Epithelial cell of esophagus (primary cell): ENCODE results near the gene SLC23A2.
A peak's percentile ranks its signal among the peaks of the same experiment; 100 is the strongest.

Experiments used
- DNase-seq: peaks from one replicate; pipeline ENCODE4 v3.0.0; 2010; ENCODE audit warnings: low read depth
- H3K4me3 ChIP-seq: 2 replicates; pipeline ENCODE4 v1.5.1; 2011; ENCODE audit warnings: mild to moderate bottlenecking, low read length, control low read depth
- TF ChIP-seq, protein P1 (sequence below): IDR thresholded peaks from 2 replicates; pipeline ENCODE4 v1.5.1; 2011; ENCODE audit warnings: low read depth, mild to moderate bottlenecking, low read length, control low read depth, inconsistent platforms; ENCODE audit not compliant: insufficient read depth; ENCODE audit errors: missing control alignments

Gene SLC23A2

DNA sequence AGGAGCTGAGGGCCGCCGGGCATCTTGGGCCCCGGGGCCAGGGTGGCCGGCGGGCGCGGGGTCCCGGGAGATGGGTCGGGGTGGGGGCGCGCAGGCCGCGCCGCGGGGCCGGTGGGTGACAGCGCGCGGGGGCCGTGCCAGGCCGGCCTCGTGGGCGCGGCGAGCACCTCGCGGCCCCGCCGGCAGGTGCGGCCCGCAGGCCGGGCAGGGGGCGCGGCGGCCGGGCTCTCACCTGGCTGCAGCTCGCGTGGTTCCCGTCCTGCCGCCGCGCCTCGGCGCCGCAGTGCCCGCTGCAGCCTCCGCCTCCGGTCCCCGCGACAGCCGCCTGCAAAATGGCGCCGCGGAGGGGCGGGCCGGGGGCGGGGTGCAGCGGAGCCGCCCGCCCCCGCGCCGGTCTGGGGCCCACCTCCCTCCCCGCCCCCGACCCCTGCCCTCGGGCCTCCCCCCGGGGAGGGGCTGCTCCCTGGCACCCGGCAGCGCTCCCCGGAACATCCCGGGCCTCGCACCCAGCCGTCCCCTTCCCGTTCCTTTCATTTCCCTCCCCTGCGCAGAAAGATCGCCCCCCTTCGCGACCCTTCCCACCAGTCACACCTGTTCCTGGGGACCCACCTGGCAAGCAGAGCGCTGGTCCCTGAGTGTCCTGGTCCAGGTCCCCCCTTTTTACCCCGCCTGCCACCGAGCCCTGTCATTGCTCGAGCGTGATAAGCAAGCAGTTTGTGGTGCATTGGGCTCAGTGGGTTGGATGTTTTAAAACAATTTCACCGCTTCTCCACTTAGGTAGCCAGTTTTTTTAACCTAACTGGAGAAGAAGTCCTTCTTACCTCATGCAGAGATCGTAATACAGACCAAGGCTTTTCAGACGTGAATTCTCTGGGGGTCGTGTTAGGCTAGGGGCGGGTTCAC is at the start of gene SLC23A2:
SLC23A2 (minus strand) TSS at position 337 of the 903 bp plus-strand sequence. CDS start 68,948 bp downstream, outside the sequence.
- peak within 1 kb of the TSS; percentile 60 for H3K4me3 ChIP-seq
- DNase-seq, result peak; percentile 38
- TF ChIP-seq, protein P1, sequence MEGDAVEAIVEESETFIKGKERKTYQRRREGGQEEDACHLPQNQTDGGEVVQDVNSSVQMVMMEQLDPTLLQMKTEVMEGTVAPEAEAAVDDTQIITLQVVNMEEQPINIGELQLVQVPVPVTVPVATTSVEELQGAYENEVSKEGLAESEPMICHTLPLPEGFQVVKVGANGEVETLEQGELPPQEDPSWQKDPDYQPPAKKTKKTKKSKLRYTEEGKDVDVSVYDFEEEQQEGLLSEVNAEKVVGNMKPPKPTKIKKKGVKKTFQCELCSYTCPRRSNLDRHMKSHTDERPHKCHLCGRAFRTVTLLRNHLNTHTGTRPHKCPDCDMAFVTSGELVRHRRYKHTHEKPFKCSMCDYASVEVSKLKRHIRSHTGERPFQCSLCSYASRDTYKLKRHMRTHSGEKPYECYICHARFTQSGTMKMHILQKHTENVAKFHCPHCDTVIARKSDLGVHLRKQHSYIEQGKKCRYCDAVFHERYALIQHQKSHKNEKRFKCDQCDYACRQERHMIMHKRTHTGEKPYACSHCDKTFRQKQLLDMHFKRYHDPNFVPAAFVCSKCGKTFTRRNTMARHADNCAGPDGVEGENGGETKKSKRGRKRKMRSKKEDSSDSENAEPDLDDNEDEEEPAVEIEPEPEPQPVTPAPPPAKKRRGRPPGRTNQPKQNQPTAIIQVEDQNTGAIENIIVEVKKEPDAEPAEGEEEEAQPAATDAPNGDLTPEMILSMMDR, result no peak

DNA sequence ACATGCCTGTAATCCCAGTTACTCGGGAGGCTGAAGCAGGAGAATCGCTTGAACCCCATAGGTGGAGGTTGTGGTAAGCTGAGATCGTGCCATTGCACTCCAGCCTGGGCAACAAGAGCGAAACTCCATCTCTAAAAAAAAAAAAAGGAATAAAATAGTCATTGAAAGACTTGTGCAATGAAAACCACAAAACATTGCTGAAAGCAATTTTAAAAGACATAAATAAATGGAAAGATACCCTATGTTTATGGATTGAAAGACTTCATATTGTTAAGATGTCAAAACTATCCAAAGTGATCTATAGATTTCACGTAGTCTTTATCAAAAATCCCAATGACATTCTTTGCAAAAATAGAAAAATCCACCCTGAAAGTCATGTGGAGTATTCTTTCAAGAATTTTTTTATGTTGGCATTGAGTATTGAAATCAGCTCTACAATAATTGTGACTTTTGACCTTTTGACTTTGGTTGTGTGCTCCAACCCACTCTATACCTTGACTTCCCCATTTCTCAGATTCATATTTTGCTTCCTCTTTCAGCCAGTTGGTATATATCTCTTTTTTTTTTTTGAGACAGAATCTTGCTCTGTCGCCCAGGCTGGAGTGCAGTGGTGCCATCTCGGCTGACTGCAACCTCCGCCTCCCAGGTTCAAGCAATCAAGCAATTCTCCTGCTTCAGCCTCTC is 45.5 kb upstream of the SLC23A2 start:
- DNase-seq, result no peak
- TF ChIP-seq, protein P1, result no peak

DNA sequence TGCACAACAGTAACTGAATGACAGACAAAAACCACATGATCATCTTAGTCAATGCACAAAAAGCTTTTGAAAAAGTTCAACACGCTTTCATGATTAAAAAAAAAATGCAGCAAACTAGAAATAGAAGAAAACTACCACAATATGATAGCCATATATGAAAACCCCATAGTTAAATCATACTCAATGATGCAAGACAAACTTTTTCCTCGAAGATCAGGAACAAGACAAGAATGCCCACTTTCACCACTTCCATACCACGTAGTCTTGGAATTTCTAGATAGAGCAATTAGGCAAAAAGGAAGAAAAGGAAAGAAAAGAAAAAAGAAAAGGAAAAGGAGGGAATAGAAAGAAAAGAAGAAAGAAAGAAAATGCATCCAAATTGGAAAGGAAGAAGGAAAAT is 44.6 kb upstream of the SLC23A2 start:
- no peak overlapping the region for H3K4me3 ChIP-seq
- TF ChIP-seq, protein P1, result no peak
- no peak for DNase-seq

More for the DNA sequence above, 45.5 kb upstream of the SLC23A2 start:
- no peak overlapping the region for H3K4me3 ChIP-seq

DNA sequence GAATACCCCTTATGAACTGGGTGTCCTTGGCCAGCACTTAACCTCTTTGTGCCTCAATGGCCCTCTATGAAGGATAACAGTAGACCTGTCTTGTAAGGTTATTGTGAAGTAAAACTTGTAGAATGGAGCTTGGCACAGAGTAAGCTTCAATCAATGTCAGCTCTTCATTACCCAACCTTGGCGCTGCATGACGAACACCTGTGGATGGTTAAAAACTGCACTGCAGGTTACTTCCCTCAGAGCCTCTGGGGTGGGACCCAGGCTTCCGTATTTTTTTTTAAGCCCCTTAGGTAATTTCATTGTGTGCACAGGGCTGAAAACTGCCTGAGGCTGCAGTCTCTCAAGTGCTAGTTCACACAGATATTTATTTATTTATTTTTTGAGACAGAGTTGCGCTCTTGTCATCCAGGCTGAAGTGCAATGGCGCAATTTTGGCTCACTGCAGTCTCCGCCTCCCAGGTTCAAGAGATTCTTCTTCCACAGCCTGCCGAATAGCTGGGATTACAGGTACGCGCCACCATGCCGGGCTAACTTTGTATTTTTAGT is 42.8 kb upstream of the SLC23A2 start:
- no peak for DNase-seq
- TF ChIP-seq, protein P1, result no peak
- H3K4me3 ChIP-seq, result no peak overlapping the region

DNA sequence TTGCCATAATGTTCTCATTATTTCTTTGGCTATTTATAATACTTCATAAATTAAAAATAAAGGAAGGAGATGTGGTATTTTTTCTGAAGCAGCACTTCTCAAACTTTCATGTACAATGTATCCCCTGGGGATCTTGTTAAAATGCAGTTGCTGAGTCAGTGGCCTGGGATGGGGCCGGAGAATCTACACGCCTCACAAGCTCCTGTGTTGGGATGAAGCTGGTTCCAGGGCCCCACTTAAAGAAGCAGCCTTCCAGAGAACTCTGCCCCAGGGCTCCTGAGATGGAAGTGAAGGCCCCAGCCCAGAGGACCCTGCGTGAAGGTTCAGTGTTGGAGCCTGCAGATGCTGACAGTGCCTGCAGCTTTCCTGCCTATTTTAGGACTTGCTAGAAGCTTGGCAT is 40.1 kb upstream of the SLC23A2 start:
- no peak overlapping the region for H3K4me3 ChIP-seq
- DNase-seq, result no peak

DNA sequence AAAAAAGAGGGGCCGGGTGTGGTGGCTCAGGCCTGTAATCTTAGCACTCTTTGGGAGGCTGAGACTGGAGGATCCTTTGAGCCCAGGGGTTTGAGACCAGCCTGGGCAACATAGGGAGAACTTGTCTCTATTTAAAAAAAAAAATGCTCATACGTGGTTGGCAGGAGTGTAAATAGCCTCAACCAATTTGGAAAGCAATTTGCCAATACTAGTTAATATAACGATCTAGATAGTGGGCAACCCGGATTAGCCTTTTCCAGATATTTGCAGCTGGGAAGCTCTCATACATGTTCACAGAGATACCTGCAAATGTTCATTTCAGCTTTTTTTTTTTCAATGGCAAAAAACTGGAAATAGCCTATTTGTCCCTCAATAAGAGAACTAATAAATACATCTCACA is 39.0 kb upstream of the SLC23A2 start:
- no peak overlapping the region for H3K4me3 ChIP-seq
- no peak for DNase-seq
- TF ChIP-seq, protein P1, result no peak

More for the DNA sequence above, 40.1 kb upstream of the SLC23A2 start:
- TF ChIP-seq, protein P1, result no peak
